HG02763 (cell line): ENCODE results near the gene ENOX1.

Experiments used
- ATAC-seq: cut with Tn5 transposase; IDR thresholded peaks from one replicate; pipeline ENCODE4 v1.9.1; 2021; ENCODE audit warnings: mild to moderate bottlenecking, moderate library complexity; ENCODE audit not compliant: unreplicated experiment

ENOX1 gene

GRCh38 chr13:43232144-43232872 is 554.5 kb downstream of the ENOX1 start:
- no peak for ATAC-seq

- no peak for ATAC-seq
Measured at GRCh38 chr13:43230989-43231388, 555.8 kb downstream of the ENOX1 start.

GRCh38 chr13:43229506-43229905 is 557.3 kb downstream of the ENOX1 start:
- ATAC-seq, result no peak

- ATAC-seq, result no peak
Measured at GRCh38 chr13:43227721-43228120, 559.1 kb downstream of the ENOX1 start.

GRCh38 chr13:43223216-43223615 is 563.6 kb downstream of the ENOX1 start:
- no peak for ATAC-seq

GRCh38 chr13:43222086-43222485 is 564.7 kb downstream of the ENOX1 start:
- no peak for ATAC-seq

- ATAC-seq, result no peak
Measured at GRCh38 chr13:43221611-43222010, 565.2 kb downstream of the ENOX1 start.

GRCh38 chr13:43220873-43221595 is 565.7 kb downstream of the ENOX1 start:
- ATAC-seq, result no peak

- ATAC-seq, result no peak
Measured at GRCh38 chr13:43214124-43214523, 572.6 kb downstream of the ENOX1 start.

- no peak for ATAC-seq
Measured at GRCh38 chr13:43206838-43207237, 579.9 kb downstream of the ENOX1 start.

- ATAC-seq, result no peak
Measured at GRCh38 chr13:43205416-43205815, 581.4 kb downstream of the ENOX1 start.

- no peak for ATAC-seq
Measured at GRCh38 chr13:43204591-43204990, 582.2 kb downstream of the ENOX1 start.

- no peak for ATAC-seq
Measured at GRCh38 chr13:43203781-43204180, 583.0 kb downstream of the ENOX1 start.

- no peak for ATAC-seq
Measured at GRCh38 chr13:43200736-43201135, 586.0 kb downstream of the ENOX1 start.

- ATAC-seq, result no peak
Measured at GRCh38 chr13:43200307-43200706, 586.5 kb downstream of the ENOX1 start.

- ATAC-seq, result no peak
Measured at GRCh38 chr13:43196750-43197370, 589.9 kb downstream of the ENOX1 start.

- no peak for ATAC-seq
Measured at GRCh38 chr13:43196086-43196621, 590.6 kb downstream of the ENOX1 start.

GRCh38 chr13:43195551-43195950 is 591.2 kb downstream of the ENOX1 start:
- ATAC-seq, result no peak

GRCh38 chr13:43195112-43195511 is 591.7 kb downstream of the ENOX1 start:
- ATAC-seq, result no peak

- ATAC-seq, result no peak
Measured at GRCh38 chr13:43193789-43194420, 592.9 kb downstream of the ENOX1 start.

GRCh38 chr13:43191546-43191945 is 595.2 kb downstream of the ENOX1 start:
- no peak for ATAC-seq
